Stimulated activated memory B cell treated with anti-CD40 and anti-IgM and Interleukin-4, amounts not matched to agents 10 μg/mL and 1 μg/mL and 100 μg/mL, for 72 hours (primary cell): Measurements from ENCODE around the gene PLSCR4.
"Not testable (repeated sequence)": the region's sequence is repeated elsewhere in the genome, so short reads cannot be mapped to it uniquely, and the experiment has no call there.

ENCODE experiments used
- ATAC-seq: fragments of 150-1000 bp; cut with Tn5 transposase; 2 replicates; pipeline ENCODE4 v1.10.0; 2021
- H3K27ac Mint-ChIP-seq: one replicate; pipeline ENCODE4 v1.8.0; 2022; ENCODE audit warnings: mild to moderate bottlenecking, mixed read lengths
- H3K27me3 Mint-ChIP-seq: one replicate; pipeline ENCODE4 v1.8.0; 2022; ENCODE audit warnings: mixed read lengths
- H3K36me3 Mint-ChIP-seq: one replicate; pipeline ENCODE4 v1.8.0; 2022; ENCODE audit warnings: mixed read lengths
- H3K4me1 Mint-ChIP-seq: one replicate; pipeline ENCODE4 v1.8.0; 2022; ENCODE audit warnings: mixed read lengths
- H3K4me3 Mint-ChIP-seq: one replicate; pipeline ENCODE4 v1.8.0; 2022; ENCODE audit warnings: mild to moderate bottlenecking, moderate library complexity, mixed read lengths
- H3K9me3 Mint-ChIP-seq: one replicate; pipeline ENCODE4 v1.8.0; 2022; ENCODE audit warnings: mixed read lengths

The PLSCR4 gene, protein sequence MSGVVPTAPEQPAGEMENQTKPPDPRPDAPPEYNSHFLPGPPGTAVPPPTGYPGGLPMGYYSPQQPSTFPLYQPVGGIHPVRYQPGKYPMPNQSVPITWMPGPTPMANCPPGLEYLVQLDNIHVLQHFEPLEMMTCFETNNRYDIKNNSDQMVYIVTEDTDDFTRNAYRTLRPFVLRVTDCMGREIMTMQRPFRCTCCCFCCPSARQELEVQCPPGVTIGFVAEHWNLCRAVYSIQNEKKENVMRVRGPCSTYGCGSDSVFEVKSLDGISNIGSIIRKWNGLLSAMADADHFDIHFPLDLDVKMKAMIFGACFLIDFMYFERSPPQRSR

DNA sequence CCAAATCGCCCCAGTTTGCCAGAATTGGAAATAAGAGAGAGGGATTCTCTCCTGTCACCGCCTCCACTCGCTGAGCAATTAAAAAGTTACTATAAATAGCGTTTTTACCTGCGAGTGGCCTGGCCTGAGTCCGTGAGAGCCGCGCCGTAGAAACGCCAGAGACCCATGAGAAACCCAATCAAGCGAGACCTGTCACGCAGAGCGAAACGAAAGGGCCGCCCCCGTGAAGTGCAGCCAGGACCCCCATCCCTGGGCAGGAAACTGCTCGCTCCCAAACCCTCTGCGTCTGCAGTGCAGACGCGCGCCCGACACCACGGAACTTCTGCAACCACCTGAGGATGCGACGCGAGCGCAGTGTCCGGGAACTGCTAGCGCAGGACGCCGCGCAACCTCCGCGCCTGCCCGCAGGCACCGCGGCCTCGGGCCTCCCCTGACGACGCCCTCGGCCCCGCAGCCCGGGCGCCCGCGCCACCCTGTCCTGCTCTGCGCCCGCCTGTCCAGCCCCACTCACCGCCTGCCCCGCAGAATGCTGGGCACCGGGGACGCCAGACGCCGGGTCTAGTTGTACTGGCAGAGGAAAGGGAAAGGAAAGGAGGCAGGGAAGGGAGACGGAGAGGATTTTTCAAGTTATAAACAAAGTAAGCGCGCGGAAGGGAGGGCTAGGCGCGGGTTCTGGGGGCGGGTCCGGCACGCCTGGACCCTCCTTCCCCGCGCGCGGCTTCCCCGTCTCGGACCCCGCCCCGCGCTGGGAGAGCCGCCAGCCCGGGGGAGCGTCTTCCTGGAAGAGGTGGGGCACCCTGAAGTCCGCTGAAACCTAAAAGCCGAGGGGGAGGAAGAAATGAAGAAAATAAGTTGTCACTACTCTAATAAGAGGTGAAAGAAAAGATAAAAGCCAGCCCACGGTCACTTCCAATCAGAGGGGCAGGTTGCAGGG, at the start of gene PLSCR4:
TSS of gene PLSCR4 (minus strand) at position 657 of the 934 bp plus-strand sequence. CDS start 29,034 bp downstream, outside the sequence.
- peak; percentile 34 for ATAC-seq
- Mint-ChIP-seq H3K4me1 (peaks cover 7% of the 10 kb centered on the region), H3K4me3 (peak within 1 kb of the TSS; percentile 73), H3K36me3 (no peaks in the 10 kb centered on the region), H3K9me3 (peaks cover 3% of the 10 kb centered on the region), H3K27me3 (peaks cover 60% of the 10 kb centered on the region), H3K27ac (no peak within 1 kb of the TSS)

DNA sequence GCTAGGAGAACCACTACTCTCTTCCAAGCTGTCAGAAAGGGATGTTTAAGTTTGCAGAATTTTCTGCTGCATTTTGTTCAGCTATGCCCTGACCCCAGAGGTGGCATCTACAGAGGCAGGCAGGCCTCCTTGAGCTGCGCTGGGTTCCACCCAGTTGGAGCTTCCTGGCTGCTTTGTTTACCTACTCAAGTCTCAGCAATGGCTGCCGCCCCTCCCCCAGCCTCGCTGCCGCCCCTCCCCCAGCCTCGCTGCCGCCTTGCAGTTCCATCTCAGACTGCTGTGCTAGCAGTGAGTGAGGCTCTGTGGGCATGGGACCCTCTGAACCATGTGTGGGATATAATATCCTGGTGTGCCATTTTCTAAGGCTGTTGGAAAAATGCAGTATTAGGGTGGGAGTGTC, 42.5 kb upstream of the PLSCR4 start:
- not testable (repeated sequence) for H3K9me3 Mint-ChIP-seq

DNA sequence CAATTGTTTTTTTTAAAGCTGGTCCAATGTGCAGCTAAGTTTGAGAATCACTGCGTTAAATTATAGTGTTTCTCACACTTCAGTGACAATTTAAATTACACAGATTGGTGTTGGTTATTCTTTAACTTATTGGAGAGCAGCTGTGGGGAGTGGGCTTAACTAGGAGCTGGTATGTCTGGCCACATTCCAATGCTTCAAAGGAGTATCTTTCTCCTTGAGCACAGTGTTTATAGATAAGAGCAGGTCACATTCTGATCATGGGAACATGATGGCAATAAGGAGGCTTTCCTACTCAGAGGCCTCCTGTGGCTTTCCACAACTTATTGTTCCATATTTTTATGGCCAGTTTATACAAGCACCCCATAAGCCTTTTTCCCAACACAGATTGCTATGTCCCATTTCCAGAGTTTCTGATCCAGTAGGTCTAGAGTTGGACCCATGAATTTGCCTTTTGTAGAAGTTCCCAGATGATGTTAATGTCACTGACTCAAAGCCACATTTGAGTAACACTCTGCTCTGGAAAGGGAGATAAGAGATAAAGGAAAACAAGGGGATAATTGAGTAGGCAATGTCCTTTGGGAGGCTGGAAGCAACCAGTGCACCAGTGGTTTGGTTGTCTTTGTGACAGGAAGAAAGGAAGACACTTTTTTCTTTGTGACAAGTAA, 33.0 kb upstream of the PLSCR4 start:
- no peak for ATAC-seq
- no peaks in the 10 kb centered on the region for H3K4me1 Mint-ChIP-seq
- H3K36me3 Mint-ChIP-seq: no peaks in the 10 kb centered on the region
- H3K27ac Mint-ChIP-seq: no peak overlapping the region
- no peak overlapping the region for H3K4me3 Mint-ChIP-seq
- no peaks in the 10 kb centered on the region for H3K27me3 Mint-ChIP-seq
- H3K9me3 Mint-ChIP-seq: no peaks in the 10 kb centered on the region

More for the DNA sequence above, 42.5 kb upstream of the PLSCR4 start:
- not testable (repeated sequence) for H3K27me3 Mint-ChIP-seq, H3K27ac Mint-ChIP-seq, H3K4me3 Mint-ChIP-seq, ATAC-seq, H3K36me3 Mint-ChIP-seq, H3K4me1 Mint-ChIP-seq

DNA sequence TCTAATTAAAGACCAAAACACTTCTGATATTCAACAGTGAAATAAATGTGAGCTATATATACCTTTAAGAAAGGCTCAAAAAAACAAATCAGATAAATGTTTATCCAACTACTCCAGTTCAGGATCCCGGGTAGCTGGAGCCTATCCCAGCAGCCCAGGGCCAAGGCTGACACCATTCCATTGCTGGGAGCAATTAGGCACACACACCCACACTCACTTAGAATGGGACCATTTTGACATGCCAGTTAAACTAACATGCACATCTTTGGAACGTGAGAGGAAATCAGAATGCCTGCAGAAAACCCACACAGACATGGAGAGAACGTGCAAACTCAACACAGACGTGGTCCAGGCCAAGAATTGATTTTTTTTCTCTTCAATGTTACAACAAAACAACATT, 30.0 kb upstream of the PLSCR4 start:
- no peaks in the 10 kb centered on the region for H3K36me3 Mint-ChIP-seq
- no peaks in the 10 kb centered on the region for H3K9me3 Mint-ChIP-seq
- no peaks in the 10 kb centered on the region for H3K4me1 Mint-ChIP-seq
- no peak for ATAC-seq
- H3K27ac Mint-ChIP-seq: no peak overlapping the region
- H3K27me3 Mint-ChIP-seq: no peaks in the 10 kb centered on the region
- no peak overlapping the region for H3K4me3 Mint-ChIP-seq

DNA sequence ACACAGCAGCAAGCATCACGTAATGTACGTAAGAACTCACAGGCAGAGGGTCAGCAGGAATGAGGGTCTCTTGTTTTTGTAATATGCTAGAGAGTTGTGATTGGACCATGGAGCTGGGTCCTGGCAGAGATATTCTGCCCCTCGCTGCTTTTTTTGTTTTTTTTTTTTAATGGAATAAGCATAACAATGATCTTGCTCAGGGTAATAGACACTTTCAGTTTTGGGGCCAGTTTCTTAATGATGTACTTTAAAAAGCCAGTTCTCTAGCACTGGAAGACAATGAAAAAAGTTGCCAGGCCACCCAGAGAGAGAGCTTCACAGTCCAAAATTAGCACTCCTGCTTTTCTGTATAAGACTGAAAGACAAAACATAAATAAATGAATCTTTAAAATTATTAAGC, 29.0 kb upstream of the PLSCR4 start:
- ATAC-seq: no peak
- no peak overlapping the region for H3K4me3 Mint-ChIP-seq
- no peak overlapping the region for H3K27ac Mint-ChIP-seq
- no peaks in the 10 kb centered on the region for H3K36me3 Mint-ChIP-seq
- no peaks in the 10 kb centered on the region for H3K9me3 Mint-ChIP-seq
- no peaks in the 10 kb centered on the region for H3K27me3 Mint-ChIP-seq
- no peaks in the 10 kb centered on the region for H3K4me1 Mint-ChIP-seq

DNA sequence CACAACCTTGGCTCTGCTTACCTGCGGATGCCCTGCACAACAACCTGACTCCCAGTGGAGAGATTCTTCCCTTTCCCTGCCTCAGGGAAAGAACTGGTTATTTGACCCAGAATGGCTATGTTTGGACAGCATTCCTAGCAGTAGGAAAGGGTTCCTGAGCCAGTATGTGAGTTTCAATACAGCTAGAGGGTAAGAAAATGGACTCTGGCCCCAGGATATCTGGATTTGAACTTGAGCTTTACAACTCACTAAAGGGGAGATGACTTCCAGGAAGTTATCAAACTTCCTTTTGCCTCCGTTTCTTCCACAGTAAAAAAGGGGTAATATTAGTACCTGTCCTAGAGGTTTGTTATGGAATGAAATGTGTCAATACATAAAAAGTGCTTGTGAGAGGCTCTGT, 28.1 kb upstream of the PLSCR4 start:
- no peaks in the 10 kb centered on the region for H3K27me3 Mint-ChIP-seq
- no peak overlapping the region for H3K27ac Mint-ChIP-seq
- no peaks in the 10 kb centered on the region for H3K36me3 Mint-ChIP-seq
- ATAC-seq: no peak
- H3K4me1 Mint-ChIP-seq: no peaks in the 10 kb centered on the region
- H3K4me3 Mint-ChIP-seq: no peak overlapping the region
- no peaks in the 10 kb centered on the region for H3K9me3 Mint-ChIP-seq

DNA sequence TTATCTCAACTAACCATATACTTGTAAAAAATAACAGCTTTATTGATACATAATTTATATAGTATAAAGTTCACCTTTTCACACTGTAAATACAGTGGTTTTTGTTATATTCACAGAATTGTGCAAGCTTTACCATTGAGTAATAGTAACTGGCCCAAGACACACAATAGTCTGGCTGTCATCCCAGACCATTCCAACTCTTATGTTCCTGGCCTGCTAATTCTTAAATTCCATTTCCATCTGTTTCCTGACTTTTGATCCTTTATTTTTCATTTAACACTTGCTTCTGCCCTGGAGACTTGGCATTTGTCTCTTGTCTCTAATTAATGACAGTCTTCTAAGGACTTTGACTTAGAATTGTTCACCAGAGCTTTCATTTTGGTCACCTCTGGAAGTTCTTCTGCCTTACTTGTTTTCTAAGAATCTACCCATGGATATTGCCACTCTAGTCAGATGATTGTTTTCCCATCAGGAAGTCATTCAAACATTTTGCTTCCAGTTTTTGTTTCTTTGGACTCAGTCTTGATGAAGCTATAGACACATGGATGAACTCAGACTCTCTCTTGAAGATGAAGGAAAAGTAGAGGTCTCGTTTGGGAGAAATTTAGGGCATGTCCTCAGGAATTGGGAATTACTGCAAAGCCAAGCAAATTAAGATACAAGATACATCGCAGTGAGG, 27.2 kb upstream of the PLSCR4 start:
- no peak for ATAC-seq
- Mint-ChIP-seq H3K27ac (no peak overlapping the region), H3K4me1 (no peaks in the 10 kb centered on the region), H3K27me3 (no peaks in the 10 kb centered on the region), H3K9me3 (no peaks in the 10 kb centered on the region), H3K4me3 (no peak overlapping the region), H3K36me3 (no peaks in the 10 kb centered on the region)

DNA sequence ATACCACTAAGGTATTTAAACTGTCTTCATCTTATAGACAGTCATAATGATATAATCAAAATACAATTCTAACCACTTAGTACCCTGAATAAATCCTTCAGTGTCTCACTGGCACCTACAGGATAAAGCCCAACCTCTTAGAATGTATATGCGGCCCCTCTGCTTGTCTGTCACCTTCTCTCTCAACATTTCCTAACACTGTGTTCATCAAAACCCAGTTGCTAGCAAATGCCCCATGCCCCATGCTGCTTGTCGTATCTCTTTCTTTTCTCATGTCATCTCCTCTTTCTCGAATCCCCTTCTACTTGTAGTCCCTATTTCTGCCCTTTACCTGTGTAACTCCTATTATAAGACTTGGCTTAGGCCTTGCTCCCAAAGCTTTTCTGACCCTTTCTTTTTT, 24.6 kb upstream of the PLSCR4 start:
- H3K27ac Mint-ChIP-seq: no peak overlapping the region
- H3K4me3 Mint-ChIP-seq: no peak overlapping the region
- no peak for ATAC-seq
- no peaks in the 10 kb centered on the region for H3K4me1 Mint-ChIP-seq
- no peaks in the 10 kb centered on the region for H3K36me3 Mint-ChIP-seq
- H3K27me3 Mint-ChIP-seq: no peaks in the 10 kb centered on the region
- H3K9me3 Mint-ChIP-seq: no peaks in the 10 kb centered on the region

DNA sequence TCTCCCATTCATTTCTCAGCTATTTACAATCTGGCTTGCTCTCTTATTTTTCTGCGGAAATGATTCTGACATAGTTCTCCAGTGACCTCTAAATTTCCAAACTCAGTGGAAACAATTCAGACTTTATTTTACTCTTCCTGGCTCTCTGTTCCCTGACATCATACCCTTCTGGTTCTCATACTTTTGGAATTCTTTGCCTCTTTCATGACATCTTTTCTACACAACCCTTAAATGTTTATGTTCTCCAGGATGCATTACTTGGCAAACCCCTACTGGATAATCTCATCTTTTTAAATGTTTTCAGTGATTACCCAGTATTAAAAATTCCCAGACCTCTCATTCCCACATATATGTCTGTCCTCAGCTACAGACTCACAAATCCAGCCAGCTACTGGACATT, 23.9 kb upstream of the PLSCR4 start:
- H3K4me1 Mint-ChIP-seq: no peaks in the 10 kb centered on the region
- H3K27ac Mint-ChIP-seq: no peak overlapping the region
- H3K27me3 Mint-ChIP-seq: no peaks in the 10 kb centered on the region
- no peaks in the 10 kb centered on the region for H3K9me3 Mint-ChIP-seq
- H3K4me3 Mint-ChIP-seq: no peak overlapping the region
- no peaks in the 10 kb centered on the region for H3K36me3 Mint-ChIP-seq
- ATAC-seq: no peak

DNA sequence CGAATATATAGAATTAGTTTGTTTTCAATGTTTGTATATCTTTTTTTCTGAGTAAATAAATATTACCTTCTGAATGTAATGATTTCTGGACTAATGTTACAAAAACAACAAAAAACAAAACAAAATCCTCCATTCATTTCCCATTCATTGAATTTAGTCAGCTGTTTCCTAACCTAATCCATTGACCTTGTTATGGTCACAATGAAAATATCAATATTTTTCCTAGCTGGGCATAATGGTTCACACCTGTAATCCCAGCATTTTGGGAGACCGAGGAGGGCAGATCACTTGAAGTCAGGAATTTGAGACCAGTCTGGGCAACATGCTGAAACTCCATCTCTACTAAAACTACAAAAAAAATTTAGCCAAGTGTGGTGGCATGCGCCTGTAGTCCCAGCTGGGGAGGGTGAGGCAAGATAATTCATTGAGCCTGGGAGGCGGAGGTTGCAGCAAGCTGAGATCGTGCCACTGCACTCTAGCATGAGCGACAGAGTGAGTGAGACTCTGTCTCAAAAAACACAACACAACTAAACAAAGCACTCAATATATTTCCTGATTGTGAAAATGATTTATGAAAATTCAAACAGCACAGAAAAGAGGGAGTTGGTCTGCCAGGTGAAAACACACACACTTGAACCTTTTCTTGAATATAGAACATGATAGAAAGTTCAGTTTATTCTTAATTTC, 23.0 kb upstream of the PLSCR4 start:
- Mint-ChIP-seq H3K4me3 (no peak overlapping the region), H3K4me1 (no peaks in the 10 kb centered on the region), H3K27me3 (no peaks in the 10 kb centered on the region), H3K36me3 (no peaks in the 10 kb centered on the region), H3K9me3 (no peaks in the 10 kb centered on the region), H3K27ac (no peak overlapping the region)
- no peak for ATAC-seq

DNA sequence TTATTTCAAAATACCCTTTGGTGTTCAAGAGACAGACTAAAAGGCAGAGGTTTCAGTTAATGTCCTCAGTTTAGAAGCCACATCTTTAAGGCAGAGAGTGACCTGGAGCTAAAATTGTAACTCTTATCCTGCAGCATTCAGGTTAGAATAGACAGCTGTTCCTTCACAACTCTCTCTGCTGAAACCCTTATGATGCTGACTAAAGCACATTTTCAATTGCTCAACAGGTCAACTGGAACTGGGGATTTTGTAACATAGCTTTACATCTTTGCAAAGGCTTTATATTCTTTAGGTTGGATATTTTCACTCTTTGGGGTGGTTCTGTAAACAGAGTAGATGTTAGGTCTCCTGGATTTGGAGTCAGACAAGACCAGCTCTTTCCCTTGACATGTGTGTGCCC, 20.3 kb upstream of the PLSCR4 start:
- Mint-ChIP-seq H3K4me3 (no peak overlapping the region), H3K36me3 (no peaks in the 10 kb centered on the region), H3K9me3 (no peaks in the 10 kb centered on the region), H3K4me1 (no peaks in the 10 kb centered on the region), H3K27ac (no peak overlapping the region), H3K27me3 (no peaks in the 10 kb centered on the region)
- ATAC-seq: no peak

DNA sequence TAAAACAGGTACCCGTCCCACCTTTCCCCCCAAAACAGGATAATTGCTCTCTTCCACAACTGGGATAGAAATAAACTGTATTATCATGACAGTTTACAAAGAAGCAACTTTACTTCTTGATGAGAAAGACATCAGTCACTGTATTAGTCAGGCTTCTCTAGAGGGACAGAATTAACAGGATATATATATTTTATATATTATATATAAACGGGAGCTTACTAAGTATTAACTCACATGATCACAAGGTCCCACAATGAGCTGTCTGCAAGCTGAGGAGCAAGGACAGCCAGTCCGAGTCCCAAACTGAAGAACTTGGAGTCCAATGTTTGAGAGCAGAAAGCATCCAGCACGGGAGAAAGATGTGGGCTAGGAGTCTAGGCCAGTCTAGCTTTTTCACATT, 18.4 kb upstream of the PLSCR4 start:
- no peaks in the 10 kb centered on the region for H3K36me3 Mint-ChIP-seq
- no peak overlapping the region for H3K27ac Mint-ChIP-seq
- ATAC-seq: no peak
- H3K27me3 Mint-ChIP-seq: no peaks in the 10 kb centered on the region
- no peak overlapping the region for H3K4me3 Mint-ChIP-seq
- H3K9me3 Mint-ChIP-seq: no peaks in the 10 kb centered on the region
- no peaks in the 10 kb centered on the region for H3K4me1 Mint-ChIP-seq

DNA sequence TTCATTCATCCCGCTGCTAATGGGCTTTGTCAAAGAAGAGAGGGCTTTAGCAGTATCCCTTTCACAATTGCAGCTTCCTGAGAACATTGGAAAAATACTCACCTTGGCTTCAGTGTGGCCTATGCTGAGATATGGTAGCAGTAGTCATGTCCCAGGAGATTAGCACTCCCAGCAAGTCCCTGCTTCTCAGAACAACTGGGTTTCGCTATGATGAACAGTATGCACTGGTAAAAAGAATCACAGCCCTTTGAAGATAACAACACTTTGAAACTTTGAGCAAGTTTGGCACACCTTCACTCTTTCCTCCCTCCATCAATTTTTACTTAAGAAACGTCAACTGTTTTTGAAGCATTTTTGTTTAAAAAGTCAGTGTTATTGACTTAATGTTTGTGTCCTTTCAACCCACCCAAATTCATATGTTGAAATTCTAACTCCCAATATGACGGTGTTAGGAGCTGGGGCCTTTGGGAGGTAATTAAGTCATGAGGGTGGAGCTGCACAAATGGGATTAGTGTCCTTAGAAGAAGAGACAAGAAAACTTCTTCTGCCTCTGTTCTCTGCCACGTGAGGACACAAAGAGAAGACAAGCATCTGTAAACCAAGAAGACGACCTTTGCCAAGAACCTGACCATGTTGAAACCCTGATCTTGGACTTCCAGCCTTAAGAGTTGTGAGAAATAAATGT, 17.8 kb upstream of the PLSCR4 start:
- Mint-ChIP-seq H3K27ac (no peak overlapping the region), H3K36me3 (no peaks in the 10 kb centered on the region), H3K9me3 (no peaks in the 10 kb centered on the region), H3K27me3 (no peaks in the 10 kb centered on the region), H3K4me1 (no peaks in the 10 kb centered on the region), H3K4me3 (no peak overlapping the region)
- ATAC-seq: no peak

DNA sequence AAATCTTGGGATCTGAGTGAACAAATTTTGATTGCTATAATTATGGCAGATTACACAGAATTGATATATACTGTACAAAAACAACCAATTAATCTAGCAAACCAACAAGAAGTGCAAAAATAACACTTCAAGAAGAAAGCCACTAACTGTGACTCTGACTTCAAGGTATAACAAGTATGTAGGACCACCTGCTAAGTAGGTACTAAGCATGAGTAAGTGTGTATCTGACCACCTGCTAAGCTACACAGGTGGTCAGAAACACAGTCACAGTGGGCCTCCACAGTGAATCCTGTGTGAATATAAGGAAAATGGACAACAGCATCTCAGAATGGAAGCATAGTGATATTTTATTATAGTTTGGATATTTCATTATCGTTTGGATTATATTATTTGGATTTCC, 14.8 kb upstream of the PLSCR4 start:
- ATAC-seq: no peak
- Mint-ChIP-seq H3K4me1 (no peaks in the 10 kb centered on the region), H3K9me3 (no peaks in the 10 kb centered on the region), H3K4me3 (no peak overlapping the region), H3K27ac (no peak overlapping the region), H3K27me3 (no peaks in the 10 kb centered on the region), H3K36me3 (no peaks in the 10 kb centered on the region)
